Spleen (tissue), 11 donors: Measurements from ENCODE around the gene PRR5L. TPM values are rescaled to one million over a fixed set of nuclear protein-coding genes. Genes with fewer than 3 reads are reported as not detected.

Experiments
- DNase-seq: peaks from one replicate; pipeline ENCODE4 v3.0.0-alpha.2; 2020
- H3K27ac ChIP-seq, 8 donors: fragments of 200-600 bp; sonication (generic) in 7 of 8; 1 replicate in 4 of 8; 2 replicates in 4 of 8; pipeline versions ENCODE4 v1.5.0 to v1.8.0; 2016 to 2021; ENCODE audit warnings: inconsistent platforms in 4 of 8, mild to moderate bottlenecking in 4 of 8, moderate library complexity in 1 of 8
- H3K27me3 ChIP-seq, 7 donors: fragments of 200-600 bp; sonication (generic) in 6 of 7; replicated peaks in 1 of 7; 1 replicate in 4 of 7; 2 replicates in 3 of 7; pipeline versions ENCODE4 v1.5.0 to v1.8.0; 2016 to 2021; ENCODE audit warnings: inconsistent platforms in 3 of 7, mild to moderate bottlenecking in 1 of 7
- H3K36me3 ChIP-seq, 6 donors: fragments of 200-600 bp; sonication (generic) in 5 of 6; 1 replicate in 4 of 6; 2 replicates in 2 of 6; pipeline versions ENCODE4 v1.5.0 to v1.8.0; 2016 to 2021; ENCODE audit warnings: inconsistent platforms in 2 of 6
- H3K4me1 ChIP-seq, 6 donors: fragments of 200-600 bp; sonication (generic) in 5 of 6; 1 replicate in 3 of 6; 2 replicates in 3 of 6; pipeline versions ENCODE4 v1.5.0 to v1.8.0; 2016 to 2021; ENCODE audit warnings: inconsistent platforms in 3 of 6
- H3K4me3 ChIP-seq, 8 donors: fragments of 200-600 bp; sonication (generic) in 7 of 8; 1 replicate in 4 of 8; 2 replicates in 4 of 8; pipeline versions ENCODE4 v1.5.0 to v1.8.0; 2016 to 2021; ENCODE audit warnings: inconsistent platforms in 4 of 8, mild to moderate bottlenecking in 4 of 8, moderate library complexity in 2 of 8
- H3K9me3 ChIP-seq, 8 donors: fragments of 200-600 bp; sonication (generic) in 7 of 8; 1 replicate in 4 of 8; 2 replicates in 4 of 8; pipeline versions ENCODE4 v1.5.0 to v1.8.0; 2016 to 2021; ENCODE audit warnings: inconsistent platforms in 4 of 8
- CTCF ChIP-seq, 11 experiments: fragments of 200-600 bp in 7 of 11; fragments of 450-650 bp in 4 of 11; sonication (generic) in 4 of 11; IDR thresholded peaks in 8 of 11; conservative IDR thresholded peaks in 3 of 11; 1 replicate in 7 of 11; 2 replicates in 4 of 11; pipeline versions ENCODE4 v1.4.0 to v1.8.0; 2016 to 2021; ENCODE audit warnings: antibody characterized with exemption in 11 of 11, inconsistent platforms in 4 of 11, mild to moderate bottlenecking in 1 of 11
- POLR2A ChIP-seq, 3 donors: fragments of 450-650 bp; IDR thresholded peaks; one replicate each; pipeline ENCODE4 v1.5.1; 2017; ENCODE audit warnings: antibody characterized with exemption in 3 of 3, mild to moderate bottlenecking in 1 of 3
- POLR2AphosphoS5 ChIP-seq, 3 donors: sonication (generic); formaldehyde crosslinking; IDR thresholded peaks; one replicate each; pipeline ENCODE4 v1.5.1; 2017; ENCODE audit warnings: antibody characterized with exemption in 3 of 3
- WGBS, 5 donors: extraction: QIAGEN DNeasy Blood & Tissue Kit in 3 of 5; methylation state at CpG; one replicate each; pipeline versions ENCODE4 v1.1.5 to v1.1.7; 2013 to 2018; 5-methylcytosine and 5-hydroxymethylcytosine counted together
- intact Hi-C: fragments of 100-400 bp; cut with DNase I; formaldehyde crosslinking; loops from one replicate; pipeline ENCODE4 v1.15.0; 2023; ENCODE audit warnings: low total_unique reads
- polyA plus RNA-seq, 3 donors: library from polyadenylated mRNA; stranded (reverse); fragments of 200-250 nt; gene quantifications; one replicate each; pipeline ENCODE4 v1.2.1, GENCODE V29; 2013
- total RNA-seq, 7 donors: library from RNA; depleted of rRNA in 3 of 7; stranded (reverse); fragments of >200 nt in 3 of 7; fragmentation: NEBNext Ultra II Directional in 4 of 7; extraction: Animal tissue kit (Norgen Biotek cat#: 25700) in 4 of 7; gene quantifications; one replicate each; pipeline versions ENCODE4 v1.1.0 to v1.2.1, GENCODE V29; 2016 to 2021
- donor health status: healthy with polysubstance abuse.
- donor health status: DM: no; HTN: no; CAD: no; lungs with moderate emphysema.
- donor health status: DM: no; HTN: no; CAD: no.
- donor health status: Bipolar disorder and iron deficiency.
- donor health status: healthy.
- donor health status: DM: no; HTN: no; CAD: no.
- donor health status: DM: yes; HTN: yes; CAD: no.

Gene PRR5L
- total and polyA plus RNA-seq, 10 donors: 10.7 to 330 (median 140) TPM

GRCh38 chr11:36389811-36390210 lies 93.7 kb downstream of the PRR5L start:
- Histone ChIP-seq H3K27me3 (no peaks in the 10 kb centered on the region), H3K36me3 (peaks cover 0 to 13% (median 5%) of the 10 kb centered on the region in 6 donors), H3K4me3 (no peak overlapping the region), H3K4me1 (peaks cover 41 to 100% (median 74%) of the 10 kb centered on the region in 6 donors), H3K27ac (peak overlapping the region in 5 of 8 donors; percentile 1 to 58 (median 47)), H3K9me3 (no peaks in the 10 kb centered on the region)
- TF ChIP-seq CTCF (IDR thresholded peaks at IDR 0.05 in 8 of 11, conservative IDR thresholded peaks at IDR 0.05 in 3 of 11): no peak
- TF ChIP-seq POLR2AphosphoS5 (IDR thresholded peaks at IDR 0.05): no peak
- no peak for TF ChIP-seq POLR2A (IDR thresholded peaks at IDR 0.05)
- intact Hi-C loops: loop anchor here (10.0 kb wide), 1 partner anchor 85 kb away; no protein-coding TSS in a partner anchor
- 83 to 93% (median 91%) methylated on average over 2 to 4 of the region's 4 CpGs for WGBS, 5 donors
- no peak for DNase-seq

GRCh38 chr11:36390963-36391471 lies 94.9 kb downstream of the PRR5L start:
- TF ChIP-seq POLR2A (IDR thresholded peaks at IDR 0.05) (no peak), POLR2AphosphoS5 (IDR thresholded peaks at IDR 0.05) (peak in 1 of 3 donors; percentile 19), CTCF (IDR thresholded peaks at IDR 0.05 in 8 of 11, conservative IDR thresholded peaks at IDR 0.05 in 3 of 11) (peak in 6 of 11 experiments; percentile 14 to 46 (median 24))
- intact Hi-C loops: loop anchor here (10.0 kb wide), 1 partner anchor 86 kb away; no protein-coding TSS in a partner anchor
- H3K36me3 ChIP-seq: peaks cover 0 to 25% (median 8%) of the 10 kb centered on the region in 6 donors
- H3K4me3 ChIP-seq: peak overlapping the region in 1 of 8 donors; percentile 6
- DNase-seq: no peak
- no peaks in the 10 kb centered on the region for H3K27me3 ChIP-seq
- no peaks in the 10 kb centered on the region for H3K9me3 ChIP-seq
- peaks cover 43 to 100% (median 75%) of the 10 kb centered on the region in 6 donors for H3K4me1 ChIP-seq
- WGBS, 5 donors: 25 to 45% (median 36%) methylated on average over 3 to 4 of the region's 4 CpGs
- H3K27ac ChIP-seq: peak overlapping the region; percentile 1 to 58 (median 11)

- Histone ChIP-seq H3K4me1 (peaks cover 38 to 98% (median 75%) of the 10 kb centered on the region in 6 donors), H3K36me3 (peaks cover 0 to 36% (median 15%) of the 10 kb centered on the region in 6 donors), H3K27ac (peak overlapping the region in 3 of 8 donors; percentile 33 to 58 (median 47)), H3K9me3 (no peaks in the 10 kb centered on the region), H3K4me3 (no peak overlapping the region), H3K27me3 (no peaks in the 10 kb centered on the region)
- no peak for TF ChIP-seq POLR2A (IDR thresholded peaks at IDR 0.05)
- DNase-seq: no peak
- intact Hi-C loops: loop anchor here (10.0 kb wide), 1 partner anchor 87 kb away; no protein-coding TSS in a partner anchor
- 54 to 71% (median 63%) methylated on average over 2 of the region's 2 CpGs for WGBS, 5 donors
Measured at GRCh38 chr11:36392196-36392595, 96.1 kb downstream of the PRR5L start.

GRCh38 chr11:36394056-36394455 lies 98.0 kb downstream of the PRR5L start:
- WGBS, 5 donors: 30 to 59% (median 50%) methylated on average over 2 of the region's 2 CpGs
- intact Hi-C loops: loop anchor here (10.0 kb wide), 1 partner anchor 89 kb away; no protein-coding TSS in a partner anchor
- Histone ChIP-seq H3K27ac (peak overlapping the region in 1 of 8 donors; percentile 13), H3K4me3 (no peak overlapping the region), H3K4me1 (peaks cover 33 to 97% (median 73%) of the 10 kb centered on the region in 6 donors), H3K27me3 (no peaks in the 10 kb centered on the region), H3K9me3 (no peaks in the 10 kb centered on the region), H3K36me3 (peaks cover 0 to 54% (median 26%) of the 10 kb centered on the region in 6 donors)
- TF ChIP-seq POLR2AphosphoS5 (IDR thresholded peaks at IDR 0.05) (no peak), CTCF (IDR thresholded peaks at IDR 0.05 in 8 of 11, conservative IDR thresholded peaks at IDR 0.05 in 3 of 11) (no peak), POLR2A (IDR thresholded peaks at IDR 0.05) (no peak)
- no peak for DNase-seq
